CD4-positive, alpha-beta T cell (primary cell): ENCODE results near the gene C11orf54. TPM values are rescaled to one million over a fixed set of nuclear protein-coding genes. Genes with fewer than 3 reads are reported as not detected.

Experiments
- ATAC-seq: fragments of 200-7000 bp; cut with Tn5 transposase; one replicate; pipeline ENCODE4 v1.10.0; 2022; ENCODE audit warnings: mild to moderate bottlenecking; ENCODE audit not compliant: poor library complexity
- CTCF ChIA-PET: fragments of 350-600 bp; sonication (Branson Sonifier 250); formaldehyde crosslinking; loops from one replicate; lab custom pipeline; 2021; ENCODE audit warnings: antibody characterized with exemption, inconsistent platforms; lab: Charles Lee
- POLR2A ChIA-PET: fragments of 350-600 bp; sonication (Branson Sonifier 250); formaldehyde crosslinking; loops from one replicate; lab custom pipeline; 2021; ENCODE audit warnings: antibody characterized with exemption, inconsistent platforms; lab: Charles Lee
- DNase-seq, 14 experiments: peaks; one replicate each; pipeline ENCODE4 v3.0.0-alpha.2; 2013 to 2020; ENCODE audit warnings: mixed read lengths in 2 of 14
- H3K27ac ChIP-seq, 2 donors: one replicate each; pipeline versions ENCODE4 v1.5.1 to v1.7.0; 2013; ENCODE audit warnings: low read length in 2 of 2, low read depth in 1 of 2, mild to moderate bottlenecking in 1 of 2
- H3K27me3 ChIP-seq, 2 experiments: 1 replicate in 1 of 2; 2 replicates in 1 of 2; pipeline versions ENCODE4 v1.6.1 to v1.7.0; 2013; ENCODE audit warnings: low read length in 2 of 2, control low read depth in 1 of 2, mild to moderate bottlenecking in 1 of 2, moderate library complexity in 1 of 2; ENCODE audit not compliant: insufficient read depth in 2 of 2, control insufficient read depth in 1 of 2
- H3K36me3 ChIP-seq: one replicate; pipeline ENCODE4 v1.6.1; 2013; ENCODE audit warnings: low read length, control low read depth; ENCODE audit not compliant: insufficient read depth
- H3K4me1 ChIP-seq: one replicate; pipeline ENCODE4 v1.6.1; 2013; ENCODE audit warnings: low read length, control low read depth; ENCODE audit not compliant: insufficient read depth
- H3K4me3 ChIP-seq: one replicate; pipeline ENCODE4 v1.5.1; 2013; ENCODE audit warnings: mild to moderate bottlenecking, low read length, moderate library complexity
- H3K9me3 ChIP-seq, 2 experiments: 1 replicate in 1 of 2; 2 replicates in 1 of 2; pipeline versions ENCODE4 v1.6.1 to v1.7.0; 2013; ENCODE audit warnings: low read length in 2 of 2, mild to moderate bottlenecking in 2 of 2, control low read depth in 1 of 2, moderate library complexity in 1 of 2; ENCODE audit not compliant: control insufficient read depth in 1 of 2, insufficient read depth in 1 of 2
- H3K27ac Mint-ChIP-seq: one replicate; pipeline ENCODE4 v1.8.0; 2020; ENCODE audit warnings: mixed read lengths
- H3K27me3 Mint-ChIP-seq: one replicate; pipeline ENCODE4 v1.8.0; 2021; ENCODE audit warnings: mixed read lengths
- H3K36me3 Mint-ChIP-seq: one replicate; pipeline ENCODE4 v1.8.0; 2021; ENCODE audit warnings: low read depth, mixed read lengths
- H3K4me1 Mint-ChIP-seq: one replicate; pipeline ENCODE4 v1.8.0; 2021; ENCODE audit warnings: low read depth, mixed read lengths
- H3K4me3 Mint-ChIP-seq: one replicate; pipeline ENCODE4 v1.8.0; 2020; ENCODE audit warnings: mild to moderate bottlenecking, mixed read lengths
- H3K9me3 Mint-ChIP-seq: one replicate; pipeline ENCODE4 v1.8.0; 2020; ENCODE audit warnings: mixed read lengths
- CTCF ChIP-seq: fragments of 200-600 bp; IDR thresholded peaks from one replicate; pipeline ENCODE4 v1.8.0; 2022; ENCODE audit warnings: antibody characterized with exemption, mild to moderate bottlenecking
- intact Hi-C, 2 experiments: fragments of 100-400 bp; cut with DNase I in 1 of 2; cut with micrococcal nuclease in 1 of 2; formaldehyde crosslinking; loops; one replicate each; pipeline versions ENCODE4 v1.15.1 to v1.9.0; 2023 to 2025; cut with DNase I, micrococcal nuclease
- total RNA-seq, 174 experiments: library from RNA in 2 of 174; stranded (reverse) in 2 of 174; gene quantifications; one replicate each; pipeline ENCODE4 v1.2.3 and lab custom pipeline; 2021 to 2026

Gene C11orf54
- total RNA-seq, 2 experiments from 2014 or later = 6.8 to 8.0 TPM

- CTCF ChIA-PET = no interaction called here
- Histone ChIP-seq H3K9me3 (peaks cover 0 to 4% of the 10 kb centered on the region in 2 experiments), H3K4me3 (no peak overlapping the region), H3K27me3 (no peaks in the 10 kb centered on the region), H3K4me1 (no peaks in the 10 kb centered on the region), H3K36me3 (peaks cover 47% of the 10 kb centered on the region), H3K27ac (no peak overlapping the region)
- no peak overlapping the region for H3K27ac Mint-ChIP-seq
- H3K36me3 Mint-ChIP-seq = peaks cover 50% of the 10 kb centered on the region
- no peaks in the 10 kb centered on the region for H3K4me1 Mint-ChIP-seq
- no peak overlapping the region for H3K4me3 Mint-ChIP-seq
- no peak for TF ChIP-seq CTCF
- intact Hi-C loops = no loop called here
- no peak for ATAC-seq
- H3K27me3 Mint-ChIP-seq = no peaks in the 10 kb centered on the region
- DNase-seq = no peak
- POLR2A ChIA-PET = no interaction called here
- no peaks in the 10 kb centered on the region for H3K9me3 Mint-ChIP-seq
These were observed 11.8 kb downstream of the C11orf54 start for GRCh38 chr11:93753241-93753640.

- ChIA-PET CTCF (no interaction called here), POLR2A (interaction anchor here (0.6 to 1.8 kb wide), 3 partner anchors 15 to 1234 kb away, joined by 3 to 6 read pairs (median 4); partner anchors contain the start of genes C11orf54, MED17 and TAF1D)
- H3K27me3 Mint-ChIP-seq = no peaks in the 10 kb centered on the region
- Histone ChIP-seq H3K4me1 (no peaks in the 10 kb centered on the region), H3K27me3 (no peaks in the 10 kb centered on the region), H3K4me3 (no peak overlapping the region), H3K9me3 (peaks cover 0 to 10% of the 10 kb centered on the region in 2 experiments), H3K36me3 (peaks cover 68% of the 10 kb centered on the region), H3K27ac (no peak overlapping the region)
- DNase-seq (no peak), ATAC-seq (no peak)
- TF ChIP-seq CTCF = no peak
- H3K9me3 Mint-ChIP-seq = no peaks in the 10 kb centered on the region
- no peak overlapping the region for H3K4me3 Mint-ChIP-seq
- H3K4me1 Mint-ChIP-seq = no peaks in the 10 kb centered on the region
- intact Hi-C loops = no loop called here
- peaks cover 67% of the 10 kb centered on the region for H3K36me3 Mint-ChIP-seq
- H3K27ac Mint-ChIP-seq = no peak overlapping the region
These were observed 15.3 kb downstream of the C11orf54 start for GRCh38 chr11:93756748-93757147.

GRCh38 chr11:93757301-93757700 is 15.8 kb downstream of the C11orf54 start:
- H3K4me3 Mint-ChIP-seq = no peak overlapping the region
- H3K4me1 Mint-ChIP-seq = no peaks in the 10 kb centered on the region
- no peak for ATAC-seq
- Histone ChIP-seq H3K4me1 (no peaks in the 10 kb centered on the region), H3K27me3 (no peaks in the 10 kb centered on the region), H3K9me3 (peaks cover 0 to 10% of the 10 kb centered on the region in 2 experiments), H3K4me3 (no peak overlapping the region), H3K36me3 (peaks cover 74% of the 10 kb centered on the region), H3K27ac (no peak overlapping the region)
- ChIA-PET CTCF (no interaction called here), POLR2A (interaction anchor here (0.6 kb wide), 1 partner anchor 1235 kb away, joined by 3 read pairs; no protein-coding TSS in a partner anchor)
- TF ChIP-seq CTCF = no peak
- peaks cover 67% of the 10 kb centered on the region for H3K36me3 Mint-ChIP-seq
- H3K9me3 Mint-ChIP-seq = no peaks in the 10 kb centered on the region
- H3K27me3 Mint-ChIP-seq = no peaks in the 10 kb centered on the region
- intact Hi-C loops = no loop called here
- no peak overlapping the region for H3K27ac Mint-ChIP-seq
- DNase-seq = no peak
